Middle frontal gyrus (tissue), 1 donor: Measurements from ENCODE around the gene RNF150.

ENCODE experiments used
- DNase-seq: peaks from one replicate; pipeline ENCODE4 v3.0.0-alpha.2; 2015; ENCODE audit warnings: low spot score; ENCODE audit errors: extremely low spot score

The RNF150 gene

GRCh38 chr4:141132072-141132708, 1.1 kb downstream of the RNF150 start:
- DNase-seq = no peak

- no peak for DNase-seq
Measured at GRCh38 chr4:141131723-141132071, 1.6 kb downstream of the RNF150 start.

- DNase-seq = no peak
Measured at GRCh38 chr4:141130947-141131605, 2.2 kb downstream of the RNF150 start.

GRCh38 chr4:141127884-141128283, 5.4 kb downstream of the RNF150 start:
- DNase-seq = no peak

- DNase-seq = no peak
Measured at GRCh38 chr4:141126769-141127168, 6.5 kb downstream of the RNF150 start.

GRCh38 chr4:141124224-141124623, 9.0 kb downstream of the RNF150 start:
- no peak for DNase-seq

GRCh38 chr4:141121768-141122454, 11.4 kb downstream of the RNF150 start:
- no peak for DNase-seq

- no peak for DNase-seq
Measured at GRCh38 chr4:141121101-141121500, 12.2 kb downstream of the RNF150 start.

GRCh38 chr4:141120036-141120593, 13.2 kb downstream of the RNF150 start:
- no peak for DNase-seq

- no peak for DNase-seq
Measured at GRCh38 chr4:141119071-141119470, 14.2 kb downstream of the RNF150 start.

GRCh38 chr4:141118381-141118780, 14.9 kb downstream of the RNF150 start:
- DNase-seq = no peak

- no peak for DNase-seq
Measured at GRCh38 chr4:141117935-141118334, 15.3 kb downstream of the RNF150 start.

GRCh38 chr4:141109983-141110382, 23.3 kb downstream of the RNF150 start:
- no peak for DNase-seq

GRCh38 chr4:141107927-141108326, 25.3 kb downstream of the RNF150 start:
- DNase-seq = no peak

GRCh38 chr4:141102367-141102766, 30.9 kb downstream of the RNF150 start:
- no peak for DNase-seq

GRCh38 chr4:141101511-141101910, 31.8 kb downstream of the RNF150 start:
- no peak for DNase-seq

- DNase-seq = no peak
Measured at GRCh38 chr4:141099326-141099725, 33.9 kb downstream of the RNF150 start.

GRCh38 chr4:141098163-141098562, 35.1 kb downstream of the RNF150 start:
- no peak for DNase-seq

- DNase-seq = no peak
Measured at GRCh38 chr4:141090473-141090872, 42.8 kb downstream of the RNF150 start.

- no peak for DNase-seq
Measured at GRCh38 chr4:141081921-141082395, 51.3 kb downstream of the RNF150 start.

GRCh38 chr4:141080668-141081067, 52.6 kb downstream of the RNF150 start:
- no peak for DNase-seq

- no peak for DNase-seq
Measured at GRCh38 chr4:141079393-141079930, 53.8 kb downstream of the RNF150 start.
